ENCODE results near the gene PLXNA4. TPM values are rescaled to one million over a fixed set of nuclear protein-coding genes. Genes with fewer than 3 reads are reported as not detected.

The PLXNA4 gene
- total and polyA plus RNA-seq, 2 experiments from 2014 or later, result 1.9 to 4.8 TPM

DNA sequence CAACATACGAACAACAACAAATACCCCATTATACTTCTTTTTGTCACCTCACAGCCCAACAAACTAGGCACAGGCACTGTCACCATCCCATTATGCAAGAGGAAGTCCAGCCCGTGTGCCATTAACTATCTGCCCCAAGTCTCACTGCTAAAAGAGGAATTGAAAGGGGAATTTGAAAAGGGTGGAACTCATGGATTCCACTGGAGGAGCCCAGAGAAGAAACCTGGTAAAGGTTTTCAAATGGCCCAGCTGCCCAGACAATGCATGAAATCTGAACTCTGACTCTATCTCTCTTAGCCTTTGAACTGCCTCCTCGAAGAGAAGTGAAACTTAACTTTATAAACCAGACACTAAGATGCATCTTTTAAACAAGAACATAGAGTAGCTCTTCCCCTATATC is 130.0 kb downstream of the PLXNA4 start:
- Histone ChIP-seq H3K27ac (no peak overlapping the region), H2AFZ (no peak overlapping the region), H3K27me3 (no peaks in the 10 kb centered on the region), H3K4me2 (no peak overlapping the region), H4K20me1 (ENCODE audit: insufficient read depth, poor library complexity, severe bottlenecking) (no peaks in the 10 kb centered on the region), H3K9me2 (replicated peaks; ENCODE audit: insufficient read depth) (no peaks in the 10 kb centered on the region), H3K79me2 (no peaks in the 10 kb centered on the region), H3K4me3 (no peak overlapping the region), H3K4me1 (ENCODE audit: insufficient read depth) (no peaks in the 10 kb centered on the region), H3K9me3 (ENCODE audit: low read depth) (no peaks in the 10 kb centered on the region), H3K36me3 (replicated peaks; ENCODE audit: insufficient read depth, low read depth) (no peaks in the 10 kb centered on the region)
- no peak for DNase-seq (ENCODE audit: low spot score)
- TF ChIP-seq EZH2phosphoT487 (IDR thresholded peaks at IDR 0.05; ENCODE audit: low read depth, severe bottlenecking, unreplicated experiment), result no peak
- TF ChIP-seq, protein P1, sequence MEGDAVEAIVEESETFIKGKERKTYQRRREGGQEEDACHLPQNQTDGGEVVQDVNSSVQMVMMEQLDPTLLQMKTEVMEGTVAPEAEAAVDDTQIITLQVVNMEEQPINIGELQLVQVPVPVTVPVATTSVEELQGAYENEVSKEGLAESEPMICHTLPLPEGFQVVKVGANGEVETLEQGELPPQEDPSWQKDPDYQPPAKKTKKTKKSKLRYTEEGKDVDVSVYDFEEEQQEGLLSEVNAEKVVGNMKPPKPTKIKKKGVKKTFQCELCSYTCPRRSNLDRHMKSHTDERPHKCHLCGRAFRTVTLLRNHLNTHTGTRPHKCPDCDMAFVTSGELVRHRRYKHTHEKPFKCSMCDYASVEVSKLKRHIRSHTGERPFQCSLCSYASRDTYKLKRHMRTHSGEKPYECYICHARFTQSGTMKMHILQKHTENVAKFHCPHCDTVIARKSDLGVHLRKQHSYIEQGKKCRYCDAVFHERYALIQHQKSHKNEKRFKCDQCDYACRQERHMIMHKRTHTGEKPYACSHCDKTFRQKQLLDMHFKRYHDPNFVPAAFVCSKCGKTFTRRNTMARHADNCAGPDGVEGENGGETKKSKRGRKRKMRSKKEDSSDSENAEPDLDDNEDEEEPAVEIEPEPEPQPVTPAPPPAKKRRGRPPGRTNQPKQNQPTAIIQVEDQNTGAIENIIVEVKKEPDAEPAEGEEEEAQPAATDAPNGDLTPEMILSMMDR (IDR thresholded peaks at IDR 0.05; ENCODE audit: poor library complexity), result no peak
- no peak for TF ChIP-seq EZH2 (IDR thresholded peaks at IDR 0.05; ENCODE audit: borderline replicate concordance)
- WGBS (ENCODE audit: low lambda C conversion rate, missing lambda C conversion rate), result 58% methylated on average over 3 of the region's 3 CpGs

DNA sequence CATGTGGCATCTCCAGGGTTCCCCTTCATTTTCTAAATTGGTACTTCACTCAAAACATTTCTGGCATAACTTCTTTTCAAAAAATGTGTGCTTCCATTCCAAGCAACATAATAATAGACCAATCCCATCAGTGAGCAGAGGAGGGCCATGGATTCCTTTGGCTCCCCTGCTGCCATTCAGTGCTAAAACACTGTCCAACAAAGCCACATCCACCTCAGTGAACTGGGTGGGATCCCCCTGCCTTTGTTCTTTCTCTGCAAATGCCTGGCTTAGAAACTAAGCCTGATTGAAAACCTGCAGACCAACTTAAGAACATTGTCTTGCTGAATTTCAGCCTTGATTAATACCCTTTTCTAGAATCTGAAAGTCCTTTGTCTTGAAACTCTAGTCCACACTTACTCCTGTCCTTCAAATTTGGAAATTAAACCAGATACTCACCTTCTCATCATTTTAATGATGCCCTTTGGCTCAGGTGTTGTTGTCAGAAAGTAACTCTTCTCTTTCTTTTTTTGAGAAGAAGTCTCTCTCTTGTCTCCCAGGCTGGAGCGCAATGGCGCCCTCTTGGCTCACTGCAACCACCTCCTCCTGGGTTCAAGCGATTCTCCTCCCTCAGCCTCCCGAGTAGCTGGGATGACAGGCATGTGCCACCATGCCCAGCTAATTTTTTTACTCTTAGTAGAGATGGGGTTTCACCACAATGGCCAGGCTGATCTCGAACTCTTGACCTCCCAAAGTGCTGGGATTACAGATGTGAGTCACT is 132.3 kb downstream of the PLXNA4 start:
- H3K4me3 ChIP-seq, result no peak overlapping the region
- H3K27ac ChIP-seq, result no peak overlapping the region
- no peak overlapping the region for H3K4me2 ChIP-seq
- no peaks in the 10 kb centered on the region for H3K36me3 ChIP-seq (replicated peaks; ENCODE audit: insufficient read depth, low read depth)
- H3K4me1 ChIP-seq (ENCODE audit: insufficient read depth), result no peaks in the 10 kb centered on the region
- H2AFZ ChIP-seq, result no peak overlapping the region
- H4K20me1 ChIP-seq (ENCODE audit: insufficient read depth, poor library complexity, severe bottlenecking), result no peaks in the 10 kb centered on the region
- H3K27me3 ChIP-seq, result no peaks in the 10 kb centered on the region
- DNase-seq (ENCODE audit: low spot score), result no peak
- H3K9me2 ChIP-seq (replicated peaks; ENCODE audit: insufficient read depth), result no peaks in the 10 kb centered on the region
- TF ChIP-seq, protein P1 (IDR thresholded peaks at IDR 0.05; ENCODE audit: poor library complexity), result no peak
- TF ChIP-seq EZH2 (IDR thresholded peaks at IDR 0.05; ENCODE audit: borderline replicate concordance) (no peak), EZH2phosphoT487 (IDR thresholded peaks at IDR 0.05; ENCODE audit: low read depth, severe bottlenecking, unreplicated experiment) (no peak)
- H3K9me3 ChIP-seq (ENCODE audit: low read depth), result no peaks in the 10 kb centered on the region
- WGBS (ENCODE audit: low lambda C conversion rate, missing lambda C conversion rate), result 92% methylated on average over 5 of the region's 5 CpGs
- no peaks in the 10 kb centered on the region for H3K79me2 ChIP-seq

DNA sequence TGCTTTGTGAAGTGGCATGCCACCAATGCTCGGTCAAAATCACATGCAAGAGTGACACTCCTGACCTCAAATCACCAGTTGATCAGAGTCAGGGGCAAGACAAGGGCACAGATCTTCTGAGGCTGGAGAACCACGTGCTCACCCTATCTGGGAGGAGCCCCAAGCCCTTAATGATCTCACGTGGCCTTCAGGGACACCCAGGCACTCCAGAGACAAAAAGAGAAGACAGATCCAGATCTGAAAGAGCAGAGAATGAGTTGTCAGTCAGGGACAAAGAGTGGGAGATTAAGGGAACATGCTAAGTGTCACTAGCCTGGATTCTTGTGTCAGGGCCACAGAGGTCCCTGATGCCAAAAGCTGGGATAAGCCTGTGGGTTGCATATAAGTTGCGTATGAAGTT is 134.3 kb downstream of the PLXNA4 start:
- H3K4me1 ChIP-seq (ENCODE audit: insufficient read depth), result no peaks in the 10 kb centered on the region
- 85% methylated on average over 4 of the region's 4 CpGs for WGBS (ENCODE audit: low lambda C conversion rate, missing lambda C conversion rate)
- no peak for DNase-seq (ENCODE audit: low spot score)

More for the DNA sequence above, 134.3 kb downstream of the PLXNA4 start:
- Histone ChIP-seq H3K27me3 (no peaks in the 10 kb centered on the region), H3K36me3 (replicated peaks; ENCODE audit: insufficient read depth, low read depth) (no peaks in the 10 kb centered on the region), H2AFZ (no peak overlapping the region), H3K9me2 (replicated peaks; ENCODE audit: insufficient read depth) (no peaks in the 10 kb centered on the region), H3K4me2 (no peak overlapping the region), H3K9me3 (ENCODE audit: low read depth) (no peaks in the 10 kb centered on the region), H3K4me3 (no peak overlapping the region), H4K20me1 (ENCODE audit: insufficient read depth, poor library complexity, severe bottlenecking) (no peaks in the 10 kb centered on the region), H3K79me2 (no peaks in the 10 kb centered on the region), H3K27ac (no peak overlapping the region)
- TF ChIP-seq EZH2 (IDR thresholded peaks at IDR 0.05; ENCODE audit: borderline replicate concordance) (no peak), EZH2phosphoT487 (IDR thresholded peaks at IDR 0.05; ENCODE audit: low read depth, severe bottlenecking, unreplicated experiment) (no peak)
- TF ChIP-seq, protein P1 (IDR thresholded peaks at IDR 0.05; ENCODE audit: poor library complexity), result no peak

Measured in hepatocyte (in vitro differentiated cells).